Choroid plexus epithelial cell (primary cell): Measurements from ENCODE around the gene C1GALT1.
A peak's percentile ranks its signal among the peaks of the same experiment; 100 is the strongest.

Experiments used
- DNase-seq: peaks from one replicate; pipeline ENCODE4 v3.0.0-alpha.2; 2010; ENCODE audit warnings: low read depth
- H3K4me3 ChIP-seq: 2 replicates; pipeline ENCODE4 v1.5.1; 2011; ENCODE audit warnings: low read depth, mild to moderate bottlenecking, control low read depth, low read length, moderate library complexity
- TF ChIP-seq, protein P1 (sequence below): conservative IDR thresholded peaks from 2 replicates; pipeline ENCODE4 v1.5.1; 2011; ENCODE audit warnings: low read depth, mild to moderate bottlenecking, control low read depth, inconsistent platforms, low read length, moderate library complexity

The C1GALT1 gene

DNA sequence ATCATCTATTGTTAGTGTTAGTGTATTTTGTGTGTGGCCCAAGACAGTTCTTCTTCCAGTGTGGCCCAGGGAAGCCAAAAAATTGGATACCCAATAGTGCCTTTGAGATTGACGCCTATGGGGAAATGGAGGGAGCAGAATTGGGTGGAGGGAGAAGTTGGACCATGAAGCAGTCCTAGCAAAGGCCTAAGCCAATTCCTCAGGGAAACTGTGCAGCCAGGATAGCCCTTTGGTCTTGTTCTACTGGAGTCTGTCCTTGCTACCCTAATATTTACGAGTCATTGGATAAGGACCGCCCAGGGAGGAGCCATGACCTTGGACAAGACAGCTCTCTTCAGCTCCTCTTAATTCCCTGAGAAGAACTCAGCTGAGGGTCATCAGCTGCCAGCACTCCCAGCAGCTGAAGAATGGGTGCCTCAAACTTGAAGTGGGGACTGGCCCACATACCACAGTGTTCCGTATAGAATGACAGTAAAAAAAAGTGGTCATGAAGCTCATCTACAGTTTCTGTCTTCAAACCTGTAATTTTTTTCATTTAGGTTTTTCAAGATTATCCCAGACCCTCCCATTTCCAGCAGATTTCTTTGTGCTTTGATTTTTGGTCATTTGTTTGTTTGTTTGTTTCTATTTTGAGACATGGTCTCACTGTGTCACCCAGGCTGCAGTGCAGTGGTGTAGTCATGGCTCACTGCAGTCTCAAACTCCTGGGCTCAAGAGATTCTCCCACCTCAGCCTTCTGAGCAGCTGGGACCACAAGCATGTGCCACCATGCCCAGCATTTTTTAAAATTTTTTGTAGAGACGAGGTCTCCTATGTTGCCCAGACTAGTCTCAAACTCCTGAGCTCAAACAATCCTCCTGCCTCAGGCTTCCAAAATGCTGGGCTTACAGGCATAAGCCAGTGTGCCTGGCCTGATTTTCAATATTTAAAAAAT is 81.2 kb downstream of the C1GALT1 start:
- TF ChIP-seq, protein P1, sequence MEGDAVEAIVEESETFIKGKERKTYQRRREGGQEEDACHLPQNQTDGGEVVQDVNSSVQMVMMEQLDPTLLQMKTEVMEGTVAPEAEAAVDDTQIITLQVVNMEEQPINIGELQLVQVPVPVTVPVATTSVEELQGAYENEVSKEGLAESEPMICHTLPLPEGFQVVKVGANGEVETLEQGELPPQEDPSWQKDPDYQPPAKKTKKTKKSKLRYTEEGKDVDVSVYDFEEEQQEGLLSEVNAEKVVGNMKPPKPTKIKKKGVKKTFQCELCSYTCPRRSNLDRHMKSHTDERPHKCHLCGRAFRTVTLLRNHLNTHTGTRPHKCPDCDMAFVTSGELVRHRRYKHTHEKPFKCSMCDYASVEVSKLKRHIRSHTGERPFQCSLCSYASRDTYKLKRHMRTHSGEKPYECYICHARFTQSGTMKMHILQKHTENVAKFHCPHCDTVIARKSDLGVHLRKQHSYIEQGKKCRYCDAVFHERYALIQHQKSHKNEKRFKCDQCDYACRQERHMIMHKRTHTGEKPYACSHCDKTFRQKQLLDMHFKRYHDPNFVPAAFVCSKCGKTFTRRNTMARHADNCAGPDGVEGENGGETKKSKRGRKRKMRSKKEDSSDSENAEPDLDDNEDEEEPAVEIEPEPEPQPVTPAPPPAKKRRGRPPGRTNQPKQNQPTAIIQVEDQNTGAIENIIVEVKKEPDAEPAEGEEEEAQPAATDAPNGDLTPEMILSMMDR, result no peak
- H3K4me3 ChIP-seq, result no peak overlapping the region
- no peak for DNase-seq

DNA sequence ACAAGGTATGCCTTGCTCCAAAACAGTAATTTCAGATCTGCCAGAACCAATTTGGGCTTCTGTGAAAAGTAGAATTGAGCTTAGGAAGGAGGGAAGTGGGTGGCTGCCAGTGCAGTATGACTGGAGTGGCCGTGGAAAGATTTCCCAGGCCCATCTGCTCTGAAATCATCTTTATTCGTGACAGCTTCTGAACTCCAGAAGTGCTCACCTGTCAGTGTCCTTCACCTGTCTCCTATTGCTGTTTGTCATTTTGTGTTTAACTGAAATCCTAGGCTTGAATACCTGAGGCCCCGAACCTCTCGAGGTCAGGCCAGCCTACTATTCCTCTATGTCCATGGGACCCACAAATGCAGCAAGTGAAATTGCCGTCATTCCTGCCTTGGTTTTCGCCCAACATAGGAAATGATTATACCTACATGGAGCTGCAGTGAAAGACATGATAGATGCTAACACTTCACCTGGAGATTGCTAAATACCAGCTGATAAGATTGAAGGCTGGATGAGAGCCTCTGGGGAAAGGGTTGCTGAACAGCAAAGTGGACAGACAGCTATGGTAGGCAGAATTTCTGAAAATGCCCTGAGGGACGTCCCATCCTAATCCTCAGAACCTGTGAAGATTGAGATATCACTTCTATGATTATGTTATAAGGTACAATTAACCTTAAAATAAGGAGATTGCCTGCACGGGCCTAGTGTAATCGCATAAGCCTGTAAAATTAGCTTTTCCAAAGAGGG is 82.1 kb downstream of the C1GALT1 start:
- TF ChIP-seq, protein P1, result no peak
- DNase-seq, result no peak
- H3K4me3 ChIP-seq, result no peak overlapping the region

DNA sequence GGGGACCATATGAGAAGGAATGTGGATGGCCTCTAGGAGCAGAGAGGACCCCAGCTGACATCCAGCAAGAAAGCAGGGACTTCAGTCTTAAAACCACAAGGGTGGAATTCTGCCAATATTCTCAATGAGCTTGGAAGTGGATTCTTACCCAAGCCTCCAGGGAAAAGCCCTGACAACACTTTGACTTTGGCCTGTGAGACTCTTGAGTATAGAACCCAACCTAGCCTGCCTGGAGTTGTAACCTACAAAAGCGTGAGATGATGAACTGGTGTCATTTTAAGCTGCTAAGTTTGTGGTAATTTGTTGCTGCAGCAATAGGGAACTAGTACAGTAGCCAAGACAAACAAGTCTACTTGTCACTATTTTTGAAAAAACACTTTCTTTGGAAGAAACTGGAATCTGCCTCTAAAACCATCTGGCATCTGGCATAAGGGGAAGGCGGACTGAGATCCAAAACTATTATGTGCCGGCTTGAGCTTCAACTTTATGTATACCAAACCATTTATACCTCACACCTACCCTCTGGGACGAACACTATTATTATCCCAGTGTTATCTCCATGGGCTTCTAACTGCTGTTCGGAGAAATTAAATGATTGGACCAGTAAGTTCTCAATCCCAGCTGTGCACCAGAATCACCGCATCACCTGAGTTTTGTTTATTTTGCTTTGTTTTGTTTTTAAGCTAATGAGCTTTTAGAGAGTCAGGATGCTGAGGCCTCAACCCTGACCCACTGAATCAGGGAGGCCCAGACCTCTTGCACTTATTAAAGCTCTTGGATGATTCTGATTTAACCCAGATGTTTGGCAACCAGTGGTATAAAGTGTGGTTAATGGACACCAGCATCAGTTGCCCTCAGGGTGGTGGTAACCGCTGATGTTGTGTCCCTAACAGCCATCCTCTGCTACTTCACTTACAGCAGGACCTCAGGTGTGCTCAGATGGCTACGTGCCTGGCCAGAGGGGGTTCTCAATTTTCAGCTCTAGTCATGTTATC is 83.0 kb downstream of the C1GALT1 start:
- peak; percentile 46 for DNase-seq
- no peak overlapping the region for H3K4me3 ChIP-seq
- TF ChIP-seq, protein P1, result no peak

DNA sequence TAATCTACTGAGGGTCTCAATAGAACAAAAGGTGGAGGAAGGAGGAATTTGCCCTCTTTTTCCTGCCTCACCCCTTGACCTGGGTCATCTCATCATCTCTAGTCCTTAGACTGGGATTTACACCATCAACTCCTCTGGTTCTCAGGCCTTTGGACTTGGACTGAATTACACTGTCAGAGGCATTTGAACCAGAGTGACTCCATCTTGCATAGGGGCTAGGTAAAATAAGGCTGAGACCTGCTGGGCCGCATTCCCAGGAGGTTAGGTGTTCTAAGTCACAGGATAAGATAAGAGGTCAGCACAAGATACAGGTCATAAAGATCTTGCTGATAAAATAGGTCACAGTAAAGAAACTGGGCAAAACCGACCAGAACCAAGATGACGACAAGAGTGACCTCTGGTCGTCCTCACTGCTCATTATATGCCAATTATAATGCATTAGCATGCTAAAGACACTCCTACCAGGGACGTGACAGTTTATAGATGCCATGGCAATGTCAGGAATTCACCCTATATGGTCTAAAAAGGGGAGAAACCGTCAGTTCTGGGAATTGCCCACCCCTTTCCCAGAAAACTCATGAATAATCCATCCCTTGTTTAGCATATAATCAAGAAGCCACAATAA is 84.0 kb downstream of the C1GALT1 start:
- no peak for DNase-seq
- TF ChIP-seq, protein P1, result no peak
- no peak overlapping the region for H3K4me3 ChIP-seq

DNA sequence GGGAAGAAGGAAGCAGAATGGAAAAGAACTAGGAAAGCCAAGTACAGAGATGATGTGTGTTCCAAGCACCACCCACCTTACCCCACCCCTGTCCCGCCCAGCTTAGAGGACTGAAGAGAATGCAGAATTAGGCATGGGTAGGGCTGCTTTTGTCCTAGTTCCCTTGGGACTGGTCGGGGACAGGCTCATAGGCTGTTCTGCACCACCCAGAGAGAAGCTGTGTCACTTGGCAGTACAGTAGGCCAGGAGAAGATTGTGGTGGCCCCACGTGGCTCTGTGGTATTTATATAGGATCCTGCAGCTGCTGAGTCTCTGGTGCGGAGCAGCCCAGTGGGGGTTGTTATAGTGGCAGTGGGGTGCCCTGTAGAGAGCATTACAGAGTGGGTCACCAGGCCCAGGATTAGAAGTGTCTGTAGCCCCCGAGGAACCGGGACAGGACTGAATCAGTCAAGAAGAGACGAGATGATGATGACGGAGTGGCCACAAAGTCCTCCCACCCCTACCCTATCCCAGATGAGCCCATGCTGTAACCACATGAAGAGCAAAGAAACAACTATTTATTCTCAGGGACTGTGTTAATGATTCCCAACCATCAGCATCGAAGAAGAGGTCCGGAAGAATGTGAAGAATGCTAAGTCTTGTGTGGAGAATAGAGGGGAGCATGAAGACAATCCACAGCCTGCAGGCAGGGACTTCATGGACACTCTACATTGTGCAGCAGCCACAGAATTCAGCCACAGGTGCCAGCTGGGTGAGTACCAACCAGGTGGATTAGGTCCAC is 88.9 kb downstream of the C1GALT1 start:
- TF ChIP-seq, protein P1, result no peak
- H3K4me3 ChIP-seq, result no peak overlapping the region
- no peak for DNase-seq
